ENCODE data around the gene FNBP1.

Gene FNBP1

DNA sequence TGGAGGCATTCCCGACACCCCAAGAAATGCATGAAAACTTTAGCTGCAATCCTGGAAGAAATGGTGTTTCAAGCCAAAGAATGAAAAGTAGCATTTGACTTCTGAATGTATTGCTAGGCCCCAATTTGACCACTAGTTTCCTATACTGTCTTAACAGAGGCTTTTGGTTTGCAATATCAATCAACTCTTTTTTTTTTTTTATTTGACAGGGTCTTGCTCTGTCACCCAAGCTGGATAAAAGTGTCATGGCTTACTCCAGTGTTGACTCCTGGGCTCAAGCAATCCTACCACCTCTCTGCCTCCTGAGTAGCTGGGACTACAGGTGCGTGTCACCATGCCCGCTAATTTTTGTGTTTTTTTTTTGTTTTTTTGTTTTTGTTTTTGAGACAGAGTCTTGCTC is 7.5 kb upstream of the FNBP1 start:
- H3K4me3 ChIP-seq (replicated peaks; ENCODE audit: low read depth, low read length), result no peak overlapping the region
- DNase-seq (ENCODE audit: extremely low read depth, low read depth), result no peak
- TF ChIP-seq, protein P1, sequence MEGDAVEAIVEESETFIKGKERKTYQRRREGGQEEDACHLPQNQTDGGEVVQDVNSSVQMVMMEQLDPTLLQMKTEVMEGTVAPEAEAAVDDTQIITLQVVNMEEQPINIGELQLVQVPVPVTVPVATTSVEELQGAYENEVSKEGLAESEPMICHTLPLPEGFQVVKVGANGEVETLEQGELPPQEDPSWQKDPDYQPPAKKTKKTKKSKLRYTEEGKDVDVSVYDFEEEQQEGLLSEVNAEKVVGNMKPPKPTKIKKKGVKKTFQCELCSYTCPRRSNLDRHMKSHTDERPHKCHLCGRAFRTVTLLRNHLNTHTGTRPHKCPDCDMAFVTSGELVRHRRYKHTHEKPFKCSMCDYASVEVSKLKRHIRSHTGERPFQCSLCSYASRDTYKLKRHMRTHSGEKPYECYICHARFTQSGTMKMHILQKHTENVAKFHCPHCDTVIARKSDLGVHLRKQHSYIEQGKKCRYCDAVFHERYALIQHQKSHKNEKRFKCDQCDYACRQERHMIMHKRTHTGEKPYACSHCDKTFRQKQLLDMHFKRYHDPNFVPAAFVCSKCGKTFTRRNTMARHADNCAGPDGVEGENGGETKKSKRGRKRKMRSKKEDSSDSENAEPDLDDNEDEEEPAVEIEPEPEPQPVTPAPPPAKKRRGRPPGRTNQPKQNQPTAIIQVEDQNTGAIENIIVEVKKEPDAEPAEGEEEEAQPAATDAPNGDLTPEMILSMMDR (IDR thresholded peaks at IDR 0.05; ENCODE audit: low read depth, low read length, missing control alignments), result no peak

DNA sequence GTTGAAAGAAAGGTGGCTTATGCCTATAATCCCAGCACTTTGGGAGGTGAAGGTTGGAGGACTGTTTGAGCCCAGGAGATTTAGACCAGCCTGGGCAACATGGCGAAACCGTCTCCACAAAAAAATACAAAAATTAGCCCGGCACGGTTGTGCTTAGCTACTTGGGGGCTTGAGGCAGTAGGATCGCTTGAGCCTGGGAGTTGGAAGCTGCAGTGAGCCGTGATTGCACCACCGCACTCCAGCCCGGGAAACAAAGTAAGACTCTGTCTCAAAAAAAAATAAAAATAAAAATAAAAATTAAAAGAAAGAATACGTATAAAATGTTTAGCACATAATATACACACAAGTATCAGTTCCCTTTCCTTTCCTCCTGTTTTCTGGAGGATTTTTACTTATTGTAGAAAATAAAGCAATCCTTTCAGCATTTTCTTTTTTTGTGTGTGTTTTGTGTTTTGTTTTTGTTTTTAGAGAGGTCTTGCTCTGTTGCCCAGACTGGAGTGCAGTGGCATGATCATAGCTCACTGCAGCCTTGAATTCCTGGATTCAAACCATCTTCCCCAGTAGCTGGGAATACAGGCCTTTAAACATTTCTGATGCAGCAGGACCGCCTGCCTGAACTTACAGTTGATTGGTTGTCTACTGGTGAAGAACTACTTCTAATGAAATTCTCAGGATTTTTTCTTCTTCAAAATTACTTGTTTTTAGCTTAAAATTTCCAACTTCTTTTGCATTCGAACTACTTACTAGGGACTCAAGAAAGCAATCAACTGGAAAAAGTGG is 6.6 kb upstream of the FNBP1 start:
- H3K4me3 ChIP-seq (replicated peaks; ENCODE audit: low read depth, low read length), result no peak overlapping the region
- no peak for DNase-seq (ENCODE audit: extremely low read depth, low read depth)
- TF ChIP-seq, protein P1 (IDR thresholded peaks at IDR 0.05; ENCODE audit: low read depth, low read length, missing control alignments), result no peak

- TF ChIP-seq, protein P1 (IDR thresholded peaks at IDR 0.05; ENCODE audit: low read depth, low read length, missing control alignments), result no peak
- H3K4me3 ChIP-seq (replicated peaks; ENCODE audit: low read depth, low read length), result no peak overlapping the region
- no peak for DNase-seq (ENCODE audit: extremely low read depth, low read depth)
These were observed 2.9 kb upstream of the FNBP1 start for GRCh38 chr9:130045725-130046450.

- peak overlapping the region; percentile 85 for H3K4me3 ChIP-seq (replicated peaks; ENCODE audit: low read depth, low read length)
- TF ChIP-seq, protein P1 (IDR thresholded peaks at IDR 0.05; ENCODE audit: low read depth, low read length, missing control alignments), result no peak
- no peak for DNase-seq (ENCODE audit: extremely low read depth, low read depth)
These were observed 950 bp upstream of the FNBP1 start for GRCh38 chr9:130043654-130044623.

DNA sequence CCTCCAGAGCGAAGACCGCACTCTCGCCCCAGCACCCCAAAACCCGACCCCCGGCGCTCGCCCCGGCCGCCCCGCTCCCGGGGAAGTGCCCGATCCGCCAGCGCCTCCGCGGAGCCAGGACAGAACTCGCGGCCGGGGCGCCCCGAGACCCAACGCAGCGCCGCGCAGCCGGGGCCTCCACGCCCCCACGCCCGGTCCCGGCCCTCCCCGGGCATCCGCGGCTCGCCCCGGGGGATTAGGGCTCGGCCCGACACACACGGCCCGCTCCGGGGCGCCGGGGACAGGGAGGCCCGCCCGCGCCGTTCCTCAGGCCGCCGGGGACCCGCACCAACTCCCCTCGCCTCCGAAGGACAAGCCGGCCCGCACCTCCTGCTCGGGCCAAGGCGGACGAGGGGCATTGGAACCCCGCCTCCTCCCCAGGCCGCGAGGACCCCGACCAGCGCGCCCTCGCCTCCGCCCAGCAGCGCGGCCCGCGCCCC is 544 bp downstream of the FNBP1 start:
- TF ChIP-seq, protein P1 (IDR thresholded peaks at IDR 0.05; ENCODE audit: low read depth, low read length, missing control alignments), result no peak
- no peak for DNase-seq (ENCODE audit: extremely low read depth, low read depth)
- H3K4me3 ChIP-seq (replicated peaks; ENCODE audit: low read depth, low read length), result peak overlapping the region; percentile 85

- DNase-seq (ENCODE audit: extremely low read depth, low read depth), result no peak
- TF ChIP-seq, protein P1 (IDR thresholded peaks at IDR 0.05; ENCODE audit: low read depth, low read length, missing control alignments), result no peak
These were observed 1.2 kb downstream of the FNBP1 start for GRCh38 chr9:130041648-130042405.

More at GRCh38 chr9:130041648-130042405, 1.2 kb downstream of the FNBP1 start:
- H3K4me3 ChIP-seq (replicated peaks; ENCODE audit: low read depth, low read length), result peak overlapping the region; percentile 85
